ENCODE data around the gene BRIX1.

DNA sequence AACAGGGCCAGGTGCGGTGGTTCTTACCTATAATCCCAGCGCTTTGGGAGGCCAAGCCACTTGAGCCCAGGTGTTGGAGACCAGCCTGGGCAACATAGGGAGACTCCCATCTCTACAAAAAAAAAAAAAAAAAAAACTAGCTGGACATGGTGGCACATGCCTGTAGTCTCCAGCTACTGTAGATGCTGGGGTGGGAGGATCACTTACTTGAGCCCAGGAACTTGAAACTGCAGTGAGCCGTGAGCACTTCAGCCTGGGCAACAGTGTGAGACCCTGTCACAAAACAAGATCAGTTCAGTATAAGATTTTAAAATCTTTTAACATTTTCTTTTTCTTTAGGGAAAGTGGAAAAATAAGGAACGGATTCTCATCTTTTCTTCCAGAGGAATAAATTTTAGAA, 2.5 kb downstream of the BRIX1 start:
- TF ChIP-seq, protein P1, sequence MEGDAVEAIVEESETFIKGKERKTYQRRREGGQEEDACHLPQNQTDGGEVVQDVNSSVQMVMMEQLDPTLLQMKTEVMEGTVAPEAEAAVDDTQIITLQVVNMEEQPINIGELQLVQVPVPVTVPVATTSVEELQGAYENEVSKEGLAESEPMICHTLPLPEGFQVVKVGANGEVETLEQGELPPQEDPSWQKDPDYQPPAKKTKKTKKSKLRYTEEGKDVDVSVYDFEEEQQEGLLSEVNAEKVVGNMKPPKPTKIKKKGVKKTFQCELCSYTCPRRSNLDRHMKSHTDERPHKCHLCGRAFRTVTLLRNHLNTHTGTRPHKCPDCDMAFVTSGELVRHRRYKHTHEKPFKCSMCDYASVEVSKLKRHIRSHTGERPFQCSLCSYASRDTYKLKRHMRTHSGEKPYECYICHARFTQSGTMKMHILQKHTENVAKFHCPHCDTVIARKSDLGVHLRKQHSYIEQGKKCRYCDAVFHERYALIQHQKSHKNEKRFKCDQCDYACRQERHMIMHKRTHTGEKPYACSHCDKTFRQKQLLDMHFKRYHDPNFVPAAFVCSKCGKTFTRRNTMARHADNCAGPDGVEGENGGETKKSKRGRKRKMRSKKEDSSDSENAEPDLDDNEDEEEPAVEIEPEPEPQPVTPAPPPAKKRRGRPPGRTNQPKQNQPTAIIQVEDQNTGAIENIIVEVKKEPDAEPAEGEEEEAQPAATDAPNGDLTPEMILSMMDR (IDR thresholded peaks at IDR 0.05): no peak
- TF ChIP-seq ZFX (IDR thresholded peaks at IDR 0.05; ENCODE audit: borderline replicate concordance): no peak

Measured in 22Rv1 (cell line).